ENCODE results near the gene ARHGEF4. TPM values are rescaled to one million over a fixed set of nuclear protein-coding genes. Genes with fewer than 3 reads are reported as not detected.

ARHGEF4 gene
- total RNA-seq, 1 experiment from 2014 or later: 0.80 TPM

GRCh38 chr2:130869441-130870160 is 32.9 kb downstream of the ARHGEF4 start:
- Histone ChIP-seq H3K4me3 (ENCODE audit: low read depth in 2 of 2, low read length in 2 of 2) (no peak overlapping the region), H3K36me3 (ENCODE audit: control insufficient read depth, insufficient read depth, low read length) (no peaks in the 10 kb centered on the region), H3K27ac (ENCODE audit: low read length) (no peak overlapping the region), H3K9me3 (ENCODE audit: control insufficient read depth, insufficient read depth, low read depth, low read length) (no peaks in the 10 kb centered on the region), H3K4me1 (ENCODE audit: control insufficient read depth, insufficient read depth, low read length) (no peaks in the 10 kb centered on the region), H3K27me3 (ENCODE audit: control insufficient read depth, insufficient read depth, low read length) (no peaks in the 10 kb centered on the region)
- ChIA-PET CTCF (interaction anchor here (2.6 kb wide), 1 partner anchor 72 kb away, joined by 12 read pairs; no protein-coding TSS in a partner anchor), POLR2A (no interaction called here)
- TF ChIP-seq TCF7L2 (IDR thresholded peaks at IDR 0.05; ENCODE audit: low read depth, low read length) (no peak), POLR2AphosphoS5 (IDR thresholded peaks at IDR 0.05; ENCODE audit: low read depth, low read length) (no peak)
- intact Hi-C loops (cut with micrococcal nuclease; ENCODE audit: unreplicated experiment) (no loop called here), in situ Hi-C loops (cut with HindIII; ENCODE audit: low pct_unique_long_range_greater_than_20kb, low sequenced_read_pairs) (no loop called here)
- no peak for DNase-seq (ENCODE audit: low read depth, low spot score)
- BruUV-seq (replicated peaks): no TSS peak
- no peak for ATAC-seq

GRCh38 chr2:130870161-130870485 is 33.4 kb downstream of the ARHGEF4 start:
- no peaks in the 10 kb centered on the region for H3K9me3 ChIP-seq (ENCODE audit: control insufficient read depth, insufficient read depth, low read depth, low read length)
- TF ChIP-seq REST (IDR thresholded peaks at IDR 0.05; ENCODE audit: insufficient read depth in 1 of 2, low read depth in 2 of 2, low read length in 1 of 2): no peak
- TF ChIP-seq CTCF (IDR thresholded peaks at IDR 0.05): no peak
- TF ChIP-seq POLR2AphosphoS5 (IDR thresholded peaks at IDR 0.05; ENCODE audit: low read depth, low read length): no peak
- TF ChIP-seq TCF7L2 (IDR thresholded peaks at IDR 0.05; ENCODE audit: low read depth, low read length): no peak
- no peak overlapping the region for H3K27ac ChIP-seq (ENCODE audit: low read length)
- no peaks in the 10 kb centered on the region for H3K4me1 ChIP-seq (ENCODE audit: control insufficient read depth, insufficient read depth, low read length)
- in situ Hi-C loops (cut with HindIII; ENCODE audit: low pct_unique_long_range_greater_than_20kb, low sequenced_read_pairs) (no loop called here), intact Hi-C loops (cut with micrococcal nuclease; ENCODE audit: unreplicated experiment) (no loop called here)
- no peak for ATAC-seq
- H3K27me3 ChIP-seq (ENCODE audit: control insufficient read depth, insufficient read depth, low read length): no peaks in the 10 kb centered on the region
- DNase-seq (ENCODE audit: low read depth, low spot score): no peak
- no peak overlapping the region for H3K4me3 ChIP-seq (ENCODE audit: low read depth in 2 of 2, low read length in 2 of 2)
- BruUV-seq (replicated peaks): no TSS peak
- H3K36me3 ChIP-seq (ENCODE audit: control insufficient read depth, insufficient read depth, low read length): no peaks in the 10 kb centered on the region
- CTCF ChIA-PET: interaction anchor here (2.6 kb wide), 1 partner anchor 73 kb away, joined by 12 read pairs; no protein-coding TSS in a partner anchor
- POLR2A ChIA-PET: no interaction called here

- intact Hi-C loops (cut with micrococcal nuclease; ENCODE audit: unreplicated experiment) (no loop called here), in situ Hi-C loops (cut with HindIII; ENCODE audit: low pct_unique_long_range_greater_than_20kb, low sequenced_read_pairs) (no loop called here)
- DNase-seq (ENCODE audit: low read depth, low spot score) (no peak), ATAC-seq (no peak)
- BruUV-seq (replicated peaks): no TSS peak
- no peaks in the 10 kb centered on the region for H3K4me1 ChIP-seq (ENCODE audit: control insufficient read depth, insufficient read depth, low read length)
- H3K27me3 ChIP-seq (ENCODE audit: control insufficient read depth, insufficient read depth, low read length): no peaks in the 10 kb centered on the region
- POLR2A ChIA-PET: interaction anchor here (0.5 kb wide), 1 partner anchor 1560 kb away, joined by 3 read pairs; no protein-coding TSS in a partner anchor
- H3K4me3 ChIP-seq (ENCODE audit: low read depth in 2 of 2, low read length in 2 of 2): no peak overlapping the region
- H3K9me3 ChIP-seq (ENCODE audit: control insufficient read depth, insufficient read depth, low read depth, low read length): no peaks in the 10 kb centered on the region
- H3K27ac ChIP-seq (ENCODE audit: low read length): no peak overlapping the region
- no peaks in the 10 kb centered on the region for H3K36me3 ChIP-seq (ENCODE audit: control insufficient read depth, insufficient read depth, low read length)
- CTCF ChIA-PET: interaction anchor here (0.7 to 2.6 kb wide), 2 partner anchors 38 to 73 kb away, joined by 7 to 12 read pairs; no protein-coding TSS in a partner anchor
- TF ChIP-seq SIN3A (IDR thresholded peaks at IDR 0.05; ENCODE audit: borderline replicate concordance, insufficient read depth, low read depth, low read length): no peak
- TF ChIP-seq REST (IDR thresholded peaks at IDR 0.05; ENCODE audit: insufficient read depth in 1 of 2, low read depth in 2 of 2, low read length in 1 of 2): no peak
- no peak for TF ChIP-seq CTCF (IDR thresholded peaks at IDR 0.05)
- no peak for TF ChIP-seq POLR2AphosphoS5 (IDR thresholded peaks at IDR 0.05; ENCODE audit: low read depth, low read length)
- no peak for TF ChIP-seq TCF7L2 (IDR thresholded peaks at IDR 0.05; ENCODE audit: low read depth, low read length)
These were observed 34.1 kb downstream of the ARHGEF4 start for GRCh38 chr2:130870779-130871178.
